H1 (cell line): ENCODE measurements around the gene NCAPG. TPM values are rescaled to one million over a fixed set of nuclear protein-coding genes. Genes with fewer than 3 reads are reported as not detected.

ENCODE experiments used
- CBX5 ChIP-seq: fragments of 300-800, 300-1000 bp; sonication (generic); IDR thresholded peaks from 2 replicates; pipeline ENCODE4 v1.7.1; 2016; ENCODE audit warnings: antibody characterized with exemption, low read length, low read depth
- CTBP2 ChIP-seq: IDR thresholded peaks from 2 replicates; pipeline ENCODE4 v1.7.0; 2011; ENCODE audit warnings: borderline replicate concordance, mild to moderate bottlenecking, moderate library complexity, mixed read lengths, low read length; ENCODE audit not compliant: insufficient read depth, insufficient read length
- E2F6 ChIP-seq: IDR thresholded peaks from 2 replicates; pipeline ENCODE4 v1.6.1; 2012; ENCODE audit warnings: inconsistent platforms
- EGR1 ChIP-seq: IDR thresholded peaks from 2 replicates; pipeline ENCODE4 v1.6.1; 2011; ENCODE audit warnings: low read depth, low read length, borderline replicate concordance
- GABPA ChIP-seq: IDR thresholded peaks from 2 replicates; pipeline ENCODE4 v1.6.1; 2011; ENCODE audit warnings: mild to moderate bottlenecking, low read length, moderate library complexity, borderline replicate concordance; ENCODE audit not compliant: insufficient read depth
- KDM4A ChIP-seq: IDR thresholded peaks from one replicate; pipeline ENCODE4 v1.7.1; 2012; ENCODE audit warnings: low read depth, mild to moderate bottlenecking, moderate library complexity, low read length, inconsistent platforms; ENCODE audit not compliant: severe bottlenecking
- KDM5A ChIP-seq: fragments of 200-600 bp; IDR thresholded peaks from 2 replicates; pipeline ENCODE4 v1.7.1; 2012; ENCODE audit warnings: mild to moderate bottlenecking, low read length, inconsistent platforms, mixed read lengths
- POLR2A ChIP-seq, 2 experiments: IDR thresholded peaks; 1 replicate in 1 of 2; 2 replicates in 1 of 2; pipeline ENCODE4 v1.6.1; 2011; ENCODE audit warnings: low read depth in 2 of 2, low read length in 2 of 2, mild to moderate bottlenecking in 2 of 2; ENCODE audit errors: control extremely low read depth in 1 of 2
- RBBP5 ChIP-seq: IDR thresholded peaks from 2 replicates; pipeline ENCODE4 v1.7.1; 2012; ENCODE audit warnings: low read depth, mild to moderate bottlenecking, inconsistent platforms, low read length, moderate library complexity, borderline replicate concordance
- RNF2 ChIP-seq: fragments of 200-900, 300-1000 bp; sonication (generic); IDR thresholded peaks from 2 replicates; pipeline ENCODE4 v1.7.1; 2016; ENCODE audit warnings: borderline replicate concordance, low read depth, mild to moderate bottlenecking, antibody characterized with exemption, low read length; ENCODE audit not compliant: poor library complexity, severe bottlenecking; ENCODE audit errors: missing control alignments
- SAP30 ChIP-seq: fragments of 300-600 bp; sonication (generic); IDR thresholded peaks from 2 replicates; pipeline ENCODE4 v1.7.1; 2012; ENCODE audit warnings: low read length, moderate library complexity, mild to moderate bottlenecking, inconsistent platforms; ENCODE audit not compliant: insufficient read depth, insufficient replicate concordance
- SIN3A ChIP-seq, 2 experiments: IDR thresholded peaks in 1 of 2; conservative IDR thresholded peaks in 1 of 2; 2 replicates each; pipeline ENCODE4 v1.6.1; 2011 to 2012; ENCODE audit warnings: low read length in 2 of 2, improper control_type of control experiment in 1 of 2, low read depth in 1 of 2, mild to moderate bottlenecking in 1 of 2
- SUZ12 ChIP-seq: fragments of 200-600 bp; sonication (generic); IDR thresholded peaks from 2 replicates; pipeline ENCODE4 v1.6.1; 2012; ENCODE audit warnings: mild to moderate bottlenecking, inconsistent platforms, low read length, moderate library complexity, mixed read lengths
- TAF1 ChIP-seq: IDR thresholded peaks from 2 replicates; pipeline ENCODE4 v1.6.1; 2011; ENCODE audit warnings: mild to moderate bottlenecking, low read depth, low read length
- TEAD4 ChIP-seq: IDR thresholded peaks from 2 replicates; pipeline ENCODE4 v1.6.1; 2012; ENCODE audit warnings: low read depth, low read length, inconsistent platforms, mixed read lengths
- USF2 ChIP-seq: IDR thresholded peaks from 2 replicates; pipeline ENCODE4 v1.6.1; 2011; ENCODE audit warnings: low read length, improper control_type of control experiment
- polyA plus RNA-seq, 7 experiments: library from polyadenylated mRNA; depleted of rRNA in 3 of 7; stranded (reverse) in 5 of 7; unstranded in 2 of 7; fragments of >200 nt in 5 of 7; fragments of 200-250 nt in 2 of 7; gene quantifications; 1 replicate in 5 of 7; 2 replicates in 1 of 7; 4 replicates in 1 of 7; pipeline versions ENCODE4 v1.2.1 to v1.2.3, GENCODE V29; 2011 to 2013; ENCODE audit warnings: missing spikeins in 2 of 7, mixed read lengths in 2 of 7
- total RNA-seq: library from RNA; stranded (reverse); fragmentation: NEBNext Ultra II Directional; extraction: Animal tissue kit (Norgen Biotek cat#: 25700); gene quantifications from 2 replicates; pipeline ENCODE4 v1.2.1, GENCODE V29; 2021
- TF ChIP-seq, protein P1 (sequence below): IDR thresholded peaks from 2 replicates; pipeline ENCODE4 v1.6.1; 2011; ENCODE audit warnings: low read depth, mild to moderate bottlenecking, low read length; ENCODE audit not compliant: insufficient read depth
- TF ChIP-seq, protein P2 (sequence below): IDR thresholded peaks from 2 replicates; pipeline ENCODE4 v1.6.1; 2012; ENCODE audit warnings: inconsistent platforms

Gene NCAPG
- total and polyA plus RNA-seq, 2 of the 8 experiments (the other 6 are each of a cell fraction or from before 2014, with no cell fraction given): 12.9 to 52.3 TPM

DNA sequence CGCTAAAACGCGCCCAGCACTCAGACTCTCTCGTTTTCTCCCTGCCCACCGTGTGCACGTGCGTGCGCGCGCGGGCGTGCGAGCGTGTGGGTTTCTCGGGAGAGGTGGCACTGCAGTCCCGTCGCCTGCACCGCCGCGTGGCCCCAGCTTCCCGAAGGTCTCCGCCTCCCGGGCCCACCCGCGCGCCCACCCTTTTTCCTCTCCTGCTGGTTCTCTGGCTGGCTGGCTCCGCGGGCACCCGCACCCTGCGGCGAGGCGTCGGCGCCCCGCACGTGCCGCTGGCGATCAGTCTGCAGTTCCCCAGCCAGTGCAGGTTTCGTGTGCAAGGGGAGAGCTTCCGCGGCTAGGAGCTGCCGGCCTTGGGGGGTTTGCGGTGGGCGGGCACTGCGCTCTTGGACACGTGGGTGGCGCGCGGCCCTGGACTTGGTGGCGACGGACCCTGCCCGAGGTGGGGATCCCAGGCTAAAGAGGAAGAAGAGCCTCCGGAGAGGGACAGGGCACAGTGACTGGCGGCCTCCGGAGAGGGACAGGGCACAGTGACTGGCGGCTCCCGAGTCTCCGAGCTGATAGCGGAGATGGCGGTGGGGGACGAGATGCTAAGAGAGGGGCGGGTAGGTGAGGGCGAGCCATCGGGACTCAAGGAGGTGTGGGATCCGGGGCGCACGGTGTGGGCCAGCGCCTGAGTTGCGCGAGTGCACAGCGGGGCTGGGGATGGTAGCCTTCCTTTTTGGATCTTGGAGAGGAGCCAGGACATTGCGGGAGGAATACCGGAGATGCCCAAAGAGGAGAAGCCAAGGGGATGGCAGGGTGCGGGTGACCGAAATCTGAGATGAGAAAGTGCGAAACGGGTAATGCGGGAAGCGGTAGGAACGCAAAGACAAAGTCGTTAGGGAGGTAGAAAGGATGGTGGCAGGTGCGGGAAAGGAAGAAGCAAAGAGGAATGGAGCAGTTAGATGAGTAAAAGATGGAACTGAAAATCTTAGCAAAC is 29.2 kb upstream of the NCAPG start, which contains the start of gene FAM184B (continued):
- TF ChIP-seq CTBP2: no peak
- TF ChIP-seq CBX5: no peak
- no peak for TF ChIP-seq EGR1
- TF ChIP-seq RNF2: peak; percentile 88
- TF ChIP-seq, protein P1, sequence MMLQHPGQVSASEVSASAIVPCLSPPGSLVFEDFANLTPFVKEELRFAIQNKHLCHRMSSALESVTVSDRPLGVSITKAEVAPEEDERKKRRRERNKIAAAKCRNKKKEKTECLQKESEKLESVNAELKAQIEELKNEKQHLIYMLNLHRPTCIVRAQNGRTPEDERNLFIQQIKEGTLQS: no peak
- TF ChIP-seq POLR2A (IDR thresholded peaks at IDR 0.05; ENCODE audit: control extremely low read depth in 1 of 2, low read depth in 2 of 2, low read length in 2 of 2): no peak
- no peak for TF ChIP-seq TAF1
- TF ChIP-seq GABPA: no peak
- TF ChIP-seq E2F6: peak; percentile 97
- no peak; the same call in 1 of the 2 replicates for TF ChIP-seq USF2
- TF ChIP-seq KDM4A: peak; percentile 97
- 0 out of 4 replicates have a peak, but pooled peaks of 1 of the 2 experiments have one; percentile 23 for TF ChIP-seq SIN3A (conservative IDR thresholded peaks at IDR 0.05 in 1 of 2, IDR thresholded peaks at IDR 0.05 in 1 of 2; ENCODE audit: low read depth in 1 of 2, low read length in 2 of 2)
- peak; percentile 64 for TF ChIP-seq SUZ12
- peak; percentile 56; the same call in 1 of the 2 replicates for TF ChIP-seq RBBP5
- no peak for TF ChIP-seq SAP30
- TF ChIP-seq, protein P2, sequence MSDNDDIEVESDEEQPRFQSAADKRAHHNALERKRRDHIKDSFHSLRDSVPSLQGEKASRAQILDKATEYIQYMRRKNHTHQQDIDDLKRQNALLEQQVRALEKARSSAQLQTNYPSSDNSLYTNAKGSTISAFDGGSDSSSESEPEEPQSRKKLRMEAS: peak; percentile 97
- TF ChIP-seq KDM5A: no peak
- no peak for TF ChIP-seq TEAD4
